Measurements from ENCODE around the gene NMNAT2. TPM values are rescaled to one million over a fixed set of nuclear protein-coding genes. Genes with fewer than 3 reads are reported as not detected.

NMNAT2 gene
- total and polyA plus RNA-seq, 2 of the 4 experiments (the other 2 are of a cell fraction): 0.36 to 2.4 TPM

GRCh38 chr1:183432548-183432875, 14.3 kb upstream of the NMNAT2 start:
- H3K18ac ChIP-seq (ENCODE audit: low read depth, low read length): no peak overlapping the region
- H3K56ac ChIP-seq (ENCODE audit: extremely low read depth, insufficient read depth, low read length): no peak overlapping the region
- no peak overlapping the region for H4K5ac ChIP-seq (ENCODE audit: low read depth, low read length)
- peaks cover 16% of the 10 kb centered on the region for H3K27me3 ChIP-seq (ENCODE audit: control insufficient read depth, insufficient read depth, low read length)
- no peak overlapping the region for H2AK9ac ChIP-seq (replicated peaks; ENCODE audit: low read depth, low read length, poor library complexity)
- no peak overlapping the region for H3K27ac ChIP-seq (ENCODE audit: insufficient read depth, low read length)
- no peak overlapping the region for H3K4me2 ChIP-seq (ENCODE audit: low read depth, low read length)
- no peak overlapping the region for H3K14ac ChIP-seq (replicated peaks; ENCODE audit: low read depth, low read length)
- no CpG with 5 or more reads among the region's 2 CpGs for WGBS, 2 experiments (ENCODE audit: extremely low coverage in 2 of 2, insufficient read length in 1 of 2)
- no peak overlapping the region for H3K4me3 ChIP-seq (ENCODE audit: insufficient read depth, low read depth, low read length)
- in situ Hi-C loops (cut with MboI; ENCODE audit: low sequenced_read_pairs) (no loop called here), dilution Hi-C loops (cut with HindIII; ENCODE audit: low sequenced_read_pairs, unreplicated experiment) (no loop called here), intact Hi-C loops (cut with micrococcal nuclease) (no loop called here)
- no peak for DNase-seq
- no peak for TF ChIP-seq FOS (IDR thresholded peaks at IDR 0.05; ENCODE audit: low read depth, low read length)
- no peak for TF ChIP-seq POLR2A (IDR thresholded peaks at IDR 0.05; ENCODE audit: low read depth, low read length)
- no peak for TF ChIP-seq CHD1 (IDR thresholded peaks at IDR 0.05; ENCODE audit: low read depth, low read length)
- no peak for TF ChIP-seq BHLHE40 (IDR thresholded peaks at IDR 0.05; ENCODE audit: low read depth, low read length)
- TF ChIP-seq, protein P1, sequence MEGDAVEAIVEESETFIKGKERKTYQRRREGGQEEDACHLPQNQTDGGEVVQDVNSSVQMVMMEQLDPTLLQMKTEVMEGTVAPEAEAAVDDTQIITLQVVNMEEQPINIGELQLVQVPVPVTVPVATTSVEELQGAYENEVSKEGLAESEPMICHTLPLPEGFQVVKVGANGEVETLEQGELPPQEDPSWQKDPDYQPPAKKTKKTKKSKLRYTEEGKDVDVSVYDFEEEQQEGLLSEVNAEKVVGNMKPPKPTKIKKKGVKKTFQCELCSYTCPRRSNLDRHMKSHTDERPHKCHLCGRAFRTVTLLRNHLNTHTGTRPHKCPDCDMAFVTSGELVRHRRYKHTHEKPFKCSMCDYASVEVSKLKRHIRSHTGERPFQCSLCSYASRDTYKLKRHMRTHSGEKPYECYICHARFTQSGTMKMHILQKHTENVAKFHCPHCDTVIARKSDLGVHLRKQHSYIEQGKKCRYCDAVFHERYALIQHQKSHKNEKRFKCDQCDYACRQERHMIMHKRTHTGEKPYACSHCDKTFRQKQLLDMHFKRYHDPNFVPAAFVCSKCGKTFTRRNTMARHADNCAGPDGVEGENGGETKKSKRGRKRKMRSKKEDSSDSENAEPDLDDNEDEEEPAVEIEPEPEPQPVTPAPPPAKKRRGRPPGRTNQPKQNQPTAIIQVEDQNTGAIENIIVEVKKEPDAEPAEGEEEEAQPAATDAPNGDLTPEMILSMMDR (conservative IDR thresholded peaks at IDR 0.05; ENCODE audit: low read depth, low read length): no peak
- no peak for TF ChIP-seq SMC3 (IDR thresholded peaks at IDR 0.05; ENCODE audit: low read depth, low read length)
- no peak for TF ChIP-seq RFX5 (IDR thresholded peaks at IDR 0.05; ENCODE audit: low read depth, low read length)
- TF ChIP-seq RCOR1 (IDR thresholded peaks at IDR 0.05; ENCODE audit: insufficient replicate concordance, low read length): no peak
- no peak for TF ChIP-seq CEBPB (IDR thresholded peaks at IDR 0.05; ENCODE audit: low read depth, low read length)
- no peak for TF ChIP-seq RAD21 (IDR thresholded peaks at IDR 0.05; ENCODE audit: low read length)
- TF ChIP-seq MAZ (IDR thresholded peaks at IDR 0.05; ENCODE audit: borderline replicate concordance, low read depth, low read length): no peak
- no peak for TF ChIP-seq NFE2L2 (IDR thresholded peaks at IDR 0.05; ENCODE audit: low read depth, low read length)
- TF ChIP-seq USF2 (IDR thresholded peaks at IDR 0.05; ENCODE audit: low read depth, low read length): no peak
- no peak for TF ChIP-seq MXI1 (IDR thresholded peaks at IDR 0.05; ENCODE audit: borderline replicate concordance, low read depth, low read length)
- TF ChIP-seq, protein P2, sequence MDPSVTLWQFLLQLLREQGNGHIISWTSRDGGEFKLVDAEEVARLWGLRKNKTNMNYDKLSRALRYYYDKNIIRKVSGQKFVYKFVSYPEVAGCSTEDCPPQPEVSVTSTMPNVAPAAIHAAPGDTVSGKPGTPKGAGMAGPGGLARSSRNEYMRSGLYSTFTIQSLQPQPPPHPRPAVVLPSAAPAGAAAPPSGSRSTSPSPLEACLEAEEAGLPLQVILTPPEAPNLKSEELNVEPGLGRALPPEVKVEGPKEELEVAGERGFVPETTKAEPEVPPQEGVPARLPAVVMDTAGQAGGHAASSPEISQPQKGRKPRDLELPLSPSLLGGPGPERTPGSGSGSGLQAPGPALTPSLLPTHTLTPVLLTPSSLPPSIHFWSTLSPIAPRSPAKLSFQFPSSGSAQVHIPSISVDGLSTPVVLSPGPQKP (IDR thresholded peaks at IDR 0.05; ENCODE audit: borderline replicate concordance, low read depth, low read length): no peak
- TF ChIP-seq MAFK (IDR thresholded peaks at IDR 0.05; ENCODE audit: low read depth, low read length): no peak
- no peak for ATAC-seq (ENCODE audit: low read depth)
- no peak overlapping the region for H4K8ac ChIP-seq (ENCODE audit: low read depth in 2 of 2, low read length in 2 of 2)
- no peaks in the 10 kb centered on the region for H3K9me3 ChIP-seq (ENCODE audit: control insufficient read depth, insufficient read depth, low read length)
- H3K23ac ChIP-seq (ENCODE audit: low read depth, low read length): no peak overlapping the region
- no peaks in the 10 kb centered on the region for H3K36me3 ChIP-seq (ENCODE audit: control insufficient read depth, insufficient read depth, low read length)
- no peak overlapping the region for H2BK120ac ChIP-seq (ENCODE audit: low read depth, low read length)
- H3K9me1 ChIP-seq (ENCODE audit: insufficient read depth, low read length): no peaks in the 10 kb centered on the region
- H3K9ac ChIP-seq (ENCODE audit: low read depth, low read length): no peak overlapping the region
- H4K20me1 ChIP-seq (ENCODE audit: insufficient read depth, low read length): no peaks in the 10 kb centered on the region
- no peak overlapping the region for H3K4ac ChIP-seq (ENCODE audit: low read depth, low read length)
- no peak overlapping the region for H2BK5ac ChIP-seq (ENCODE audit: low read depth, low read length, poor library complexity, severe bottlenecking)
- no peak overlapping the region for H2BK20ac ChIP-seq (ENCODE audit: low read depth, low read length)
- H3K79me1 ChIP-seq (ENCODE audit: low read depth in 1 of 2, low read length in 2 of 2): no peaks in the 10 kb centered on the region
- no peak overlapping the region for H2BK15ac ChIP-seq (ENCODE audit: low read depth, low read length)
- H3K4me1 ChIP-seq (ENCODE audit: control insufficient read depth, insufficient read depth, low read length): no peaks in the 10 kb centered on the region
- no peak overlapping the region for H2AFZ ChIP-seq (replicated peaks; ENCODE audit: low read length, poor library complexity)
- H2AK5ac ChIP-seq (ENCODE audit: low read depth, low read length): no peak overlapping the region
- BruUV-seq (replicated peaks): no TSS peak
- CTCF ChIA-PET: no interaction called here
- POLR2A ChIA-PET (ENCODE audit: unreplicated experiment): no interaction called here
- H4K91ac ChIP-seq (ENCODE audit: insufficient read depth, low read depth, low read length): no peak overlapping the region

All from IMR-90 (cell line).